OCI-LY7 (cell line): ENCODE measurements around the gene EVI5L.

Experiments used
- CTCF ChIP-seq: fragments of 200-600 bp; sonication (generic); conservative IDR thresholded peaks from 2 replicates; pipeline ENCODE4 v1.5.1; 2014; ENCODE audit warnings: mild to moderate bottlenecking, antibody characterized with exemption, low read length, moderate library complexity, mixed read lengths
- EZH2phosphoT487 ChIP-seq: fragments of 200-600 bp; sonication (generic); IDR thresholded peaks from 2 replicates; pipeline ENCODE4 v1.6.1; 2018; ENCODE audit warnings: low read depth, borderline replicate concordance, mild to moderate bottlenecking, mixed run types, antibody characterized with exemption, low read length, moderate library complexity, mixed read lengths

DNA sequence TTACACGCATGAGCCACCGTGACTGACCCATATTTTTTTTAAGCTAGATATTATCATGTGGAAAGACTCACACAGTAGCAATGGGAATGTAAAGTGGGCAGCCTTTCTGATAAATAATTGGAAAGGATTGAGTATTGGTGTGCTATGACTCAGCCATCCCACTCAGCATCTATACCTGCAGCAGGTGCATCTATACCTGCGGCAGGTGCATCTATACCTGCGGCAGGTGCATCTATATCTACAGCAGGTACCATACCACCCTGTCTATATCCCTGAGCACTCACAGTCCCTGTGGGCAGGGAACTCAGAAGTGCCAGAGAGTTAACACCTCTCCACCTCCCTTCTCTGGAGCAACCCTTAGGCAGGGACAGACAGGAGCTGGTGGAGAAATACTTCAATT is 53.1 kb downstream of the EVI5L start:
- no peak for TF ChIP-seq CTCF
- TF ChIP-seq EZH2phosphoT487, result no peak
